ENCODE results near the gene SEC23B.
A peak's percentile ranks its signal among the peaks of the same experiment; 100 is the strongest.
"Not testable (repeated sequence)": the region's sequence is repeated elsewhere in the genome, so short reads cannot be mapped to it uniquely, and the experiment has no call there.

Gene SEC23B

GRCh38 chr20:18526761-18527160, 19.0 kb downstream of the SEC23B start:
- DNase-seq, result not testable (repeated sequence)

- no peak for DNase-seq
Observed at GRCh38 chr20:18527339-18527738, 19.6 kb downstream of the SEC23B start.

- DNase-seq, result no peak
Observed at GRCh38 chr20:18527836-18528235, 20.1 kb downstream of the SEC23B start.

GRCh38 chr20:18529041-18529440, 21.3 kb downstream of the SEC23B start:
- no peak for DNase-seq

- no peak for DNase-seq
Observed at GRCh38 chr20:18532626-18533025, 24.9 kb downstream of the SEC23B start.

- no peak for DNase-seq
Observed at GRCh38 chr20:18533491-18533890, 25.8 kb downstream of the SEC23B start.

GRCh38 chr20:18533978-18534644, 26.4 kb downstream of the SEC23B start:
- DNase-seq, result no peak

- DNase-seq, result no peak
Observed at GRCh38 chr20:18537651-18538050, 29.9 kb downstream of the SEC23B start.

- no peak for DNase-seq
Observed at GRCh38 chr20:18541741-18542140, 34.0 kb downstream of the SEC23B start.

- no peak for DNase-seq
Observed at GRCh38 chr20:18543216-18543615, 35.5 kb downstream of the SEC23B start.

- DNase-seq, result no peak
Observed at GRCh38 chr20:18543932-18544331, 36.2 kb downstream of the SEC23B start.

- DNase-seq, result no peak
Observed at GRCh38 chr20:18545566-18545965, 37.8 kb downstream of the SEC23B start.

GRCh38 chr20:18548465-18548864, 40.7 kb downstream of the SEC23B start:
- DNase-seq, result no peak

- DNase-seq, result no peak
Observed at GRCh38 chr20:18553746-18554145, 46.0 kb downstream of the SEC23B start.

GRCh38 chr20:18566892-18567738, 59.4 kb downstream of the SEC23B start, which contains the start of gene SMIM26:
TSS of gene SMIM26 (plus strand) at chr20:18567432. CDS start at chr20:18567479, 47 bp downstream.
- DNase-seq, result peak; percentile 96

- no peak for DNase-seq
Observed at GRCh38 chr20:18567739-18568091, 60.0 kb downstream of the SEC23B start.

GRCh38 chr20:18571009-18571408, 63.3 kb downstream of the SEC23B start:
- DNase-seq, result no peak

GRCh38 chr20:18571578-18571977, 63.8 kb downstream of the SEC23B start:
- DNase-seq, result no peak

GRCh38 chr20:18577942-18578341, 70.2 kb downstream of the SEC23B start:
- no peak for DNase-seq

- DNase-seq, result no peak
Observed at GRCh38 chr20:18578581-18578980, 70.8 kb downstream of the SEC23B start.

GRCh38 chr20:18580012-18580411, 72.3 kb downstream of the SEC23B start:
- DNase-seq, result no peak

GRCh38 chr20:18585134-18585533, 77.4 kb downstream of the SEC23B start:
- no peak for DNase-seq

- DNase-seq, result peak; percentile 97
Observed at GRCh38 chr20:18587665-18588573, 80.2 kb downstream of the SEC23B start, which contains the start of gene DTD1. TSS of gene DTD1 (plus strand) at chr20:18588054. CDS start at chr20:18588073, 19 bp downstream.
